Caco-2 (cell line): Measurements from ENCODE around the gene TRIO. TPM values are rescaled to one million over a fixed set of nuclear protein-coding genes. Genes with fewer than 3 reads are reported as not detected.
"Not testable (repeated sequence)": the region's sequence is repeated elsewhere in the genome, so short reads cannot be mapped to it uniquely, and the experiment has no call there.

Experiments
- Bru-seq: library from RNA; stranded (reverse); fragments of 400-500 nt; gene quantifications from one replicate; lab custom pipeline; 2021; lab: Mats Ljungman, UMichigan
- BruChase-seq, 2 experiments: library from RNA; stranded (reverse); fragments of 400-500 nt; gene quantifications; one replicate each; lab custom pipeline; 2021; lab: Mats Ljungman, UMichigan
- BruUV-seq: library from RNA; stranded (reverse); fragments of 400-500 nt; replicated peaks from 2 replicates; lab custom pipeline; 2021; lab: Mats Ljungman, UMichigan
- CTCF ChIA-PET: fragments of 300-600 bp; sonication (Branson Sonifier 250); formaldehyde crosslinking; loops from one replicate; lab custom pipeline; 2022; ENCODE audit warnings: antibody characterized with exemption; lab: Charles Lee
- POLR2A ChIA-PET: fragments of 300-600 bp; sonication (Branson Sonifier 250); formaldehyde crosslinking; loops from one replicate; lab custom pipeline; 2022; ENCODE audit warnings: antibody characterized with exemption; lab: Charles Lee
- DNase-seq, 2 experiments: peaks; one replicate each; pipeline versions ENCODE4 v3.0.0 to v3.0.0-alpha.2; 2020 to 2022
- H3K27me3 ChIP-seq: replicated peaks from 2 replicates; pipeline ENCODE4 v1.6.0; 2011; ENCODE audit warnings: low read length; ENCODE audit not compliant: control insufficient read depth, insufficient read depth
- H3K36me3 ChIP-seq: 2 replicates; pipeline ENCODE4 v1.5.1; 2011; ENCODE audit warnings: low read length; ENCODE audit not compliant: control insufficient read depth, insufficient read depth
- H3K4me1 ChIP-seq: fragments of 250-450 bp; sonication (Bioruptor Pico); 2 replicates; pipeline ENCODE4 v1.5.1; 2020; ENCODE audit warnings: mild to moderate bottlenecking
- H3K4me3 ChIP-seq: 2 replicates; pipeline ENCODE4 v1.5.1; 2011; ENCODE audit warnings: low read depth, mild to moderate bottlenecking, control low read depth, low read length
- H3K9me3 ChIP-seq: fragments of 250-450 bp; sonication (Bioruptor Pico); 2 replicates; pipeline ENCODE4 v1.5.1; 2020; ENCODE audit warnings: mild to moderate bottlenecking, moderate library complexity
- H3K27ac Mint-ChIP-seq: one replicate; pipeline ENCODE4 v1.8.0; 2022; ENCODE audit warnings: mixed read lengths; ENCODE audit not compliant: unreplicated experiment
- H3K27me3 Mint-ChIP-seq: one replicate; pipeline ENCODE4 v1.8.0; 2022; ENCODE audit warnings: mixed read lengths; ENCODE audit not compliant: insufficient read depth, unreplicated experiment
- H3K36me3 Mint-ChIP-seq: one replicate; pipeline ENCODE4 v1.8.0; 2022; ENCODE audit warnings: mild to moderate bottlenecking, mixed read lengths; ENCODE audit not compliant: insufficient read depth, unreplicated experiment
- H3K4me1 Mint-ChIP-seq: one replicate; pipeline ENCODE4 v1.8.0; 2022; ENCODE audit warnings: low read depth, mixed read lengths; ENCODE audit not compliant: unreplicated experiment
- H3K4me3 Mint-ChIP-seq: one replicate; pipeline ENCODE4 v1.8.0; 2022; ENCODE audit warnings: mild to moderate bottlenecking, moderate library complexity, mixed read lengths; ENCODE audit not compliant: unreplicated experiment
- H3K9me3 Mint-ChIP-seq: one replicate; pipeline ENCODE4 v1.8.0; 2022; ENCODE audit warnings: mixed read lengths; ENCODE audit not compliant: unreplicated experiment
- CTCF ChIP-seq, 2 experiments: fragments of 200-600 bp in 1 of 2; IDR thresholded peaks; 1 replicate in 1 of 2; 2 replicates in 1 of 2; pipeline versions ENCODE4 v1.5.1 to v1.8.0; 2011 to 2022; ENCODE audit warnings: antibody characterized with exemption in 1 of 2, control low read depth in 1 of 2, inconsistent platforms in 1 of 2, low read depth in 1 of 2, low read length in 1 of 2, mild to moderate bottlenecking in 1 of 2, moderate library complexity in 1 of 2; ENCODE audit not compliant: insufficient read depth in 1 of 2, severe bottlenecking in 1 of 2, unreplicated experiment in 1 of 2
- intact Hi-C: fragments of 100-400 bp; cut with micrococcal nuclease; formaldehyde crosslinking; loops from one replicate; pipeline ENCODE4 v1.10.0; 2022; ENCODE audit not compliant: unreplicated experiment
- long read RNA-seq: library from polyadenylated mRNA; stranded (forward); transcript quantifications from one replicate; pipeline ENCODE4 v2.0.0, GENCODE V29; 2022
- total RNA-seq: library from RNA; stranded (reverse); gene quantifications from 2 replicates; pipeline ENCODE4 v1.2.3, GENCODE V29; 2022

Gene TRIO
- total RNA-seq (92.0 and 98.9 TPM in 2 replicates), Bru-seq, nascent RNA (percentile 86 among the genes with signal in this experiment), BruChase-seq, experiment 1, labeled RNA remaining after a 2-hour chase (percentile 82 among the genes with signal in this experiment), BruChase-seq, experiment 2, labeled RNA remaining after a 6-hour chase (percentile 80 among the genes with signal in this experiment)
- long read RNA-seq, partial matches to known transcripts = 9 of 14 reads
- long read RNA-seq, other reads (novel, unspliced or antisense) = 5 of 14 reads

GRCh38 chr5:14142827-14143545 is at the start of gene TRIO:
TRIO (plus strand) TSS chr5:14143342; CDS start chr5:14143726, 384 bp downstream.
- peak; percentile 44 to 69 for TF ChIP-seq CTCF (IDR thresholded peaks at IDR 0.05; ENCODE audit: insufficient read depth in 1 of 2, low read depth in 1 of 2, low read length in 1 of 2, severe bottlenecking in 1 of 2, unreplicated experiment in 1 of 2)
- peaks cover 3% of the 10 kb centered on the region for H3K27me3 Mint-ChIP-seq
- CTCF ChIA-PET = interaction anchor here (1.0 to 1.6 kb wide), 3 partner anchors 11 to 127 kb away, joined by 3 to 10 read pairs (median 4); no protein-coding TSS in a partner anchor
- H3K27ac Mint-ChIP-seq = peak within 1 kb of the TSS; percentile 81
- no TSS peak for BruUV-seq
- H3K4me3 Mint-ChIP-seq = peak within 1 kb of the TSS; percentile 84
- POLR2A ChIA-PET = interaction anchor here (0.6 to 0.7 kb wide), 2 partner anchors 35 to 124 kb away, joined by 4 read pairs; no protein-coding TSS in a partner anchor
- Histone ChIP-seq H3K27me3 (no peaks in the 10 kb centered on the region), H3K9me3 (no peaks in the 10 kb centered on the region), H3K4me1 (no peaks in the 10 kb centered on the region), H3K4me3 (peak within 1 kb of the TSS; percentile 92), H3K36me3 (no peaks in the 10 kb centered on the region)
- peak; percentile 93 to 96 for DNase-seq
- intact Hi-C loops = loop anchor here (1.0 to 5.0 kb wide), 4 partner anchors 66 to 156 kb away; no protein-coding TSS in a partner anchor
- H3K36me3 Mint-ChIP-seq = peaks cover 14% of the 10 kb centered on the region
- no peaks in the 10 kb centered on the region for H3K4me1 Mint-ChIP-seq
- H3K9me3 Mint-ChIP-seq = no peaks in the 10 kb centered on the region

GRCh38 chr5:14097380-14097779 is 45.8 kb upstream of the TRIO start:
- H3K27ac Mint-ChIP-seq, H3K4me3 Mint-ChIP-seq, H3K4me1 Mint-ChIP-seq, H3K9me3 Mint-ChIP-seq, POLR2A ChIA-PET, H3K4me3 ChIP-seq, H3K36me3 ChIP-seq, H3K36me3 Mint-ChIP-seq, BruUV-seq, DNase-seq, H3K27me3 ChIP-seq, H3K27me3 Mint-ChIP-seq, intact Hi-C loops, H3K9me3 ChIP-seq, CTCF ChIA-PET, H3K4me1 ChIP-seq: not testable (repeated sequence)

- Mint-ChIP-seq H3K36me3 (no peaks in the 10 kb centered on the region), H3K27me3 (peaks cover 6% of the 10 kb centered on the region), H3K4me1 (no peaks in the 10 kb centered on the region), H3K4me3 (no peak overlapping the region), H3K27ac (no peak overlapping the region), H3K9me3 (no peaks in the 10 kb centered on the region)
- Histone ChIP-seq H3K36me3 (no peaks in the 10 kb centered on the region), H3K27me3 (no peaks in the 10 kb centered on the region), H3K9me3 (no peaks in the 10 kb centered on the region), H3K4me3 (no peak overlapping the region), H3K4me1 (no peaks in the 10 kb centered on the region)
- ChIA-PET CTCF (no interaction called here), POLR2A (no interaction called here)
- no peak for DNase-seq
- BruUV-seq = no TSS peak
- no peak for TF ChIP-seq CTCF (IDR thresholded peaks at IDR 0.05; ENCODE audit: insufficient read depth in 1 of 2, low read depth in 1 of 2, low read length in 1 of 2, severe bottlenecking in 1 of 2, unreplicated experiment in 1 of 2)
- intact Hi-C loops = no loop called here
These were observed 45.1 kb upstream of the TRIO start for GRCh38 chr5:14097998-14098471.
